NCI-H2107 treated with DMSO at 0.1 percent for 48 hours (cell line): Measurements from ENCODE around the gene PHACTR4.
"Not testable (repeated sequence)": the region's sequence is repeated elsewhere in the genome, so short reads cannot be mapped to it uniquely, and the experiment has no call there.

Experiments
- DNase-seq: peaks from one replicate; lab custom pipeline; 2025; ENCODE audit not compliant: unreplicated experiment; lab: John Stamatoyannopoulos, UW

Gene PHACTR4

GRCh38 chr1:28369371-28370238 lies at the start of gene PHACTR4:
Gene PHACTR4, plus strand, starts transcription at chr1:28369740. Its CDS starts 37,708 bp downstream, at chr1:28407448.
- DNase-seq, result peak; percentile 97

GRCh38 chr1:28322194-28322593 lies 47.3 kb upstream of the PHACTR4 start:
- DNase-seq, result peak; percentile 10

GRCh38 chr1:28323720-28324119 lies 45.8 kb upstream of the PHACTR4 start:
- DNase-seq, result no peak

- no peak for DNase-seq
Measured at GRCh38 chr1:28326515-28326914, 43.0 kb upstream of the PHACTR4 start.

GRCh38 chr1:28326984-28327383 lies 42.6 kb upstream of the PHACTR4 start:
- DNase-seq, result no peak

GRCh38 chr1:28327431-28327830 lies 42.1 kb upstream of the PHACTR4 start:
- not testable (repeated sequence) for DNase-seq

GRCh38 chr1:28328228-28328648 lies 41.3 kb upstream of the PHACTR4 start:
- DNase-seq, result no peak

GRCh38 chr1:28329395-28330153 lies 40.0 kb upstream of the PHACTR4 start:
- DNase-seq, result no peak

- no peak for DNase-seq
Measured at GRCh38 chr1:28338897-28339296, 30.6 kb upstream of the PHACTR4 start.

GRCh38 chr1:28339551-28339950 lies 30.0 kb upstream of the PHACTR4 start:
- DNase-seq, result no peak

GRCh38 chr1:28340221-28340974 lies 29.1 kb upstream of the PHACTR4 start:
- no peak for DNase-seq

- no peak for DNase-seq
Measured at GRCh38 chr1:28341591-28341990, 27.9 kb upstream of the PHACTR4 start.

GRCh38 chr1:28343405-28343804 lies 26.1 kb upstream of the PHACTR4 start:
- no peak for DNase-seq

- not testable (repeated sequence) for DNase-seq
Measured at GRCh38 chr1:28353248-28353810, 16.2 kb upstream of the PHACTR4 start.

- no peak for DNase-seq
Measured at GRCh38 chr1:28354121-28354520, 15.4 kb upstream of the PHACTR4 start.

- DNase-seq, result no peak
Measured at GRCh38 chr1:28358716-28359115, 10.8 kb upstream of the PHACTR4 start.

GRCh38 chr1:28359592-28360239 lies 9.8 kb upstream of the PHACTR4 start:
- DNase-seq, result peak; percentile 57

GRCh38 chr1:28364888-28365287 lies 4.7 kb upstream of the PHACTR4 start:
- no peak for DNase-seq

GRCh38 chr1:28365864-28366263 lies 3.7 kb upstream of the PHACTR4 start:
- DNase-seq, result peak; percentile 10

GRCh38 chr1:28368608-28369007 lies 932 bp upstream of the PHACTR4 start:
- DNase-seq, result not testable (repeated sequence)
